Hepatic stellate cell (primary cell): ENCODE measurements around the gene GOLGA8M.
"Not testable (repeated sequence)": the region's sequence is repeated elsewhere in the genome, so short reads cannot be mapped to it uniquely, and the experiment has no call there.

Source experiments
- DNase-seq: peaks from one replicate; pipeline ENCODE4 v3.0.0; 2011; ENCODE audit warnings: low spot score

Gene GOLGA8M

DNA sequence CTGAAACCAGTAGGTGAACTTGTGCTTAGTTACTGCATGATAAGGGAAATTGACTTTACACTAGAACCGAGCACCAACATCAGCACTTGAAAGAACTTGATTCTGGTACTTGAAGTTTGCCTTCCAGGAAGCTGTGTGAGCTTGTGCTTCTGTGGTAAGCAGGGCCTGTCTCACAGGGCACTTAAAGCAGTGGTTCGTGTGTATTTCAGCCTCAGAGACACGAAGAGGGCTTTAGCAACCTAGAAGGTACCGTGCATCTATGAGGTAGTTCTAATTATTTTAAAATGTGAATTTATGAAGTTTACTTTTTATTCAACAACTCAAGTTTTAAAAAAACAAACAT is 56.2 kb downstream of the GOLGA8M start:
- DNase-seq: not testable (repeated sequence)

DNA sequence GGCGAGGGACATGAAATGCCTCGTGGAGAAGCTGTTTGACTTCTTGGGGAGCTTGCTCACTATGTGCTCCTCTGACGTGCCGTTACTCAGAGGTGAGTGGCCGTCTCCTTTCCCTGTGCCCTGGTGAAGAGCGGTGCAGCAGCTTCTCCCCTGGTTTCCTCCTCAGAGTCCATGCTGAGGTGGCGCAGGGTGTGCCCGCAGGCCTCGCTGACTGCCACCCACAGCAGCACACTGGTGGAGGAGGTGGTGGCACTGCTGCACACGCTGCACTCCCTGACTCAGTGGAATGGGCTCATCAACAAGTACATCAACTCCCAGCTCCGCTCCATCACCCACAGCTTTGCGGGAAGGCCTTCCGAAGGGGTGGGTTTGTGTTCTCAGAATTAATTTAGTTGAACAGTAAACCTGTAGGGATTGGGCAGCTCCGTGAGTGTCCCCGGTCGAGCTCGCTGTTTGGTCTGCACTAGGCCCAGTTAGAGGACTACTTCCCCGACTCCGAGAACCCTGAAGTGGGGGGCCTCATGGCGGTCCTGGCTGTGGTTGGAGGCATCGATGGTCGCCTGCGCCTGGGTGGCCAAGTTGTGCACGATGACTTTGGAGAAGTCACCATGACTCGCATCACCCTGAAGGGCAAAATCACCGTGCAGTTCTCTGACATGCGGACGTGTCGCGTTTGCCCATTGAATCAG is 56.7 kb downstream of the GOLGA8M start:
- DNase-seq: not testable (repeated sequence)

- not testable (repeated sequence) for DNase-seq
Observed at GRCh38 chr15:28654194-28654593, 58.0 kb downstream of the GOLGA8M start.

DNA sequence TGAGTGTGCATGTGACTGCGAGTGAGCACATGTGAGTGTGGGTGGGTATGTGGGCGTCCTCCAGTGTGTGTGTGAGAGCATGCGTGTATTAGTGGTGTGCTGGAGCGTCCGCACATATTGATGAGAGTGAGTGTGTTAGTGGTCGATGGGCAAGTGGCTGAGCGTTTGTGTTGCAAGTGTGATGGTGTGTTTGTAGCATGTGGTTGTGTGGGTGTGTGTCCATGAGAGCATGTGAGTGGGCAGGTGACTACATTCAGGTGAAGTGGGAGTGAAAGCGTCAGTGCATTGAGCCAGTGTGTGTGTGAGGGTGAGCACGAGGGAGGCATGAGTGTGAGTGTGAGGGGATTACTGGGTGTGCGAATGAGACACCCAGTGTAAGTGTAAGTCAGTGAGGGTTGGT is 59.7 kb downstream of the GOLGA8M start:
- not testable (repeated sequence) for DNase-seq
